ENCODE results near the gene AQP2.

Gene AQP2

GRCh38 chr12:49921299-49921698, 29.2 kb upstream of the AQP2 start:
- DNase-seq (ENCODE audit: low spot score), result no peak
- TF ChIP-seq CTCF (IDR thresholded peaks at IDR 0.05; ENCODE audit: extremely low read depth, missing control alignments), result no peak

- DNase-seq (ENCODE audit: low spot score), result no peak
- TF ChIP-seq CTCF (IDR thresholded peaks at IDR 0.05; ENCODE audit: extremely low read depth, missing control alignments), result no peak
Observed at GRCh38 chr12:49921936-49922335, 28.6 kb upstream of the AQP2 start.

GRCh38 chr12:49922349-49923034, 28.0 kb upstream of the AQP2 start:
- TF ChIP-seq CTCF (IDR thresholded peaks at IDR 0.05; ENCODE audit: extremely low read depth, missing control alignments), result no peak
- DNase-seq (ENCODE audit: low spot score), result no peak

GRCh38 chr12:49923035-49923644, 27.4 kb upstream of the AQP2 start:
- DNase-seq (ENCODE audit: low spot score), result no peak
- no peak for TF ChIP-seq CTCF (IDR thresholded peaks at IDR 0.05; ENCODE audit: extremely low read depth, missing control alignments)

GRCh38 chr12:49923880-49924556, 26.5 kb upstream of the AQP2 start:
- no peak for TF ChIP-seq CTCF (IDR thresholded peaks at IDR 0.05; ENCODE audit: extremely low read depth, missing control alignments)
- no peak for DNase-seq (ENCODE audit: low spot score)

- DNase-seq (ENCODE audit: low spot score), result no peak
- no peak for TF ChIP-seq CTCF (IDR thresholded peaks at IDR 0.05; ENCODE audit: extremely low read depth, missing control alignments)
Observed at GRCh38 chr12:49924628-49925246, 25.8 kb upstream of the AQP2 start.

Measured in GM20000 (cell line).